LNCaP clone FGC (cell line): ENCODE measurements around the gene SELL.

ENCODE experiments used
- DNase-seq: peaks from one replicate; pipeline ENCODE4 v3.0.0-alpha.2; 2011; ENCODE audit warnings: low read depth
- H3K4me3 ChIP-seq: 2 replicates; pipeline ENCODE4 v1.5.1; 2011; ENCODE audit warnings: mild to moderate bottlenecking, low read depth, low read length, control low read depth
- TF ChIP-seq, protein P1 (sequence below): IDR thresholded peaks from 2 replicates; pipeline ENCODE4 v1.5.1; 2012; ENCODE audit warnings: mild to moderate bottlenecking; ENCODE audit not compliant: control insufficient read depth, insufficient read depth; ENCODE audit errors: extremely low read depth

Gene SELL

DNA sequence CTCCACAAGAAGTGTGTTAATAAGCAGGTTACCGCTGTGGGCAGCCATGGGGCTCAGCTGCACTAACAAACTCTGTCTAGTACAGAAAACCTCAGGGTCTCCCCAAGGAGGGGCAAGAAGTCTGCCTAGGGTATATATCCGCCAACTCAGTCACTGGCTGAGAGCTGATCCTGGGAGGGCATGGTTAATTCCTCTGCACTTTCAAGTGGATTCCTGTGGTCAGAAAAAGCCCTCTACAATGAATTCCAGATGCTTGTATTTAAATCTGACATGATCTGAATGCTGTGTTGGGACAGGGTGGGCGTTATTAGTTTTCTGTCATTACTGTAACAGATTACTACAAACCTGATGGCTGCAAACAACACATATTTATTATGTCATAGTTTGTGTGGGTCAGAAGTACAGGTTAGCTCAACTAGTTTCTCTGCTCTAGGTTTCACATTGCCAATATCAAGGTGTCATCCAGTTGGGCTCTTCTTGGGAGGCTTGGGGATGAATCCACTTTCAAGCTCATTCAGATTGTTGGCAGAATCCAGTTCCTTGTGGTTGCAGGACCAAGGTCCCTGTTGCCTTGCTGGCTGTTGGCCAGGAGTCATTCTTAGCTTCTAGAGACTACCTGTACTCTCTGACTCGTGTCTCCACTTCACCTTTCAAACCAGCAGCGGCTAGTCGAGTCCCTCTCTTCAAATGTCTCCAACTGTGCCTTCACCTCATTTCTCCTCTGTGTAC is 30.4 kb upstream of the SELL start:
- DNase-seq = no peak
- no peak overlapping the region for H3K4me3 ChIP-seq
- TF ChIP-seq, protein P1, sequence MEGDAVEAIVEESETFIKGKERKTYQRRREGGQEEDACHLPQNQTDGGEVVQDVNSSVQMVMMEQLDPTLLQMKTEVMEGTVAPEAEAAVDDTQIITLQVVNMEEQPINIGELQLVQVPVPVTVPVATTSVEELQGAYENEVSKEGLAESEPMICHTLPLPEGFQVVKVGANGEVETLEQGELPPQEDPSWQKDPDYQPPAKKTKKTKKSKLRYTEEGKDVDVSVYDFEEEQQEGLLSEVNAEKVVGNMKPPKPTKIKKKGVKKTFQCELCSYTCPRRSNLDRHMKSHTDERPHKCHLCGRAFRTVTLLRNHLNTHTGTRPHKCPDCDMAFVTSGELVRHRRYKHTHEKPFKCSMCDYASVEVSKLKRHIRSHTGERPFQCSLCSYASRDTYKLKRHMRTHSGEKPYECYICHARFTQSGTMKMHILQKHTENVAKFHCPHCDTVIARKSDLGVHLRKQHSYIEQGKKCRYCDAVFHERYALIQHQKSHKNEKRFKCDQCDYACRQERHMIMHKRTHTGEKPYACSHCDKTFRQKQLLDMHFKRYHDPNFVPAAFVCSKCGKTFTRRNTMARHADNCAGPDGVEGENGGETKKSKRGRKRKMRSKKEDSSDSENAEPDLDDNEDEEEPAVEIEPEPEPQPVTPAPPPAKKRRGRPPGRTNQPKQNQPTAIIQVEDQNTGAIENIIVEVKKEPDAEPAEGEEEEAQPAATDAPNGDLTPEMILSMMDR = no peak

DNA sequence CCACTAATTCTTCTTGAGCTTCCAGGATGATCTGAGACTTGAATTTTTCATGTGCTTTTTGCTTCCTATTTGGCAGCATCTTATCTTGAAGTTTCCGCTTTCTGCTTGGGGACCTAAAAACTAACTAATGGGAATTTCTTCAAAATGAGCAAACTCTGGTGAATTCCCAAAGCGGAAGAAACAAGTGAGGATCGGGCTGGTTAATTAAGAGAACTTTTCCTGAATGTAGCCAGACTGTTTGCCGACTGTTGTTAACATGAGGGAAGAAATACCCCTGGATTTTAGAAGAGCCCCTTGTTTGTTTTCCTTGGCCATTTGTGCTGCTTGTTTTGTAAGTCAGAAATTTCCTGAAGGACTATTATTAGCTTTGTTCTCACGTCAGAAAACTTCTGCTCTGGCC is 28.6 kb upstream of the SELL start:
- no peak for DNase-seq
- TF ChIP-seq, protein P1 = no peak
- no peak overlapping the region for H3K4me3 ChIP-seq

GRCh38 chr1:169733924-169734323 is 22.5 kb upstream of the SELL start, which contains the start of gene SELE:
SELE (minus strand) TSS chr1:169734079; CDS start chr1:169733612, 467 bp downstream.
- DNase-seq = no peak
- H3K4me3 ChIP-seq = no peak within 1 kb of the TSS
- TF ChIP-seq, protein P1 = no peak

- DNase-seq = no peak
- TF ChIP-seq, protein P1 = no peak
- no peak overlapping the region for H3K4me3 ChIP-seq
Observed at GRCh38 chr1:169731446-169731845, 20.0 kb upstream of the SELL start.

- H3K4me3 ChIP-seq = no peak overlapping the region
- TF ChIP-seq, protein P1 = no peak
- no peak for DNase-seq
Observed at GRCh38 chr1:169729991-169730390, 18.6 kb upstream of the SELL start.

GRCh38 chr1:169727307-169727706 is 15.9 kb upstream of the SELL start:
- peak; percentile 35 for DNase-seq
- TF ChIP-seq, protein P1 = no peak
- no peak overlapping the region for H3K4me3 ChIP-seq

GRCh38 chr1:169726851-169727250 is 15.4 kb upstream of the SELL start:
- no peak for DNase-seq
- TF ChIP-seq, protein P1 = no peak
- H3K4me3 ChIP-seq = no peak overlapping the region
